ENCODE data around the gene MAJIN. TPM values are rescaled to one million over a fixed set of nuclear protein-coding genes. Genes with fewer than 3 reads are reported as not detected.

The MAJIN gene
- total RNA-seq, 1 donor from 2014 or later, result not detected

GRCh38 chr11:64902102-64902900 lies 69.6 kb downstream of the MAJIN start:
- Mint-ChIP-seq H3K36me3 (ENCODE audit: unreplicated experiment) (peaks cover 26% of the 10 kb centered on the region), H3K9me3 (ENCODE audit: unreplicated experiment) (no peaks in the 10 kb centered on the region), H3K4me3 (ENCODE audit: unreplicated experiment) (no peak overlapping the region), H3K27me3 (ENCODE audit: unreplicated experiment) (no peaks in the 10 kb centered on the region), H3K27ac (ENCODE audit: unreplicated experiment) (no peak overlapping the region), H3K4me1 (ENCODE audit: unreplicated experiment) (no peaks in the 10 kb centered on the region)
- no peak for DNase-seq (ENCODE audit: extremely low spot score, unreplicated experiment)
- TF ChIP-seq CTCF (IDR thresholded peaks at IDR 0.05), result no peak

- Mint-ChIP-seq H3K4me3 (ENCODE audit: unreplicated experiment) (no peak overlapping the region), H3K27me3 (ENCODE audit: unreplicated experiment) (no peaks in the 10 kb centered on the region), H3K9me3 (ENCODE audit: unreplicated experiment) (no peaks in the 10 kb centered on the region), H3K27ac (ENCODE audit: unreplicated experiment) (no peak overlapping the region), H3K36me3 (ENCODE audit: unreplicated experiment) (peaks cover 27% of the 10 kb centered on the region), H3K4me1 (ENCODE audit: unreplicated experiment) (no peaks in the 10 kb centered on the region)
- TF ChIP-seq CTCF (IDR thresholded peaks at IDR 0.05), result no peak
- DNase-seq (ENCODE audit: extremely low spot score, unreplicated experiment), result no peak
Measured at GRCh38 chr11:64900774-64901173, 71.1 kb downstream of the MAJIN start.

GRCh38 chr11:64900263-64900678 lies 71.6 kb downstream of the MAJIN start:
- no peaks in the 10 kb centered on the region for H3K4me1 Mint-ChIP-seq (ENCODE audit: unreplicated experiment)
- no peak overlapping the region for H3K27ac Mint-ChIP-seq (ENCODE audit: unreplicated experiment)
- peaks cover 24% of the 10 kb centered on the region for H3K36me3 Mint-ChIP-seq (ENCODE audit: unreplicated experiment)
- no peaks in the 10 kb centered on the region for H3K9me3 Mint-ChIP-seq (ENCODE audit: unreplicated experiment)
- TF ChIP-seq CTCF (IDR thresholded peaks at IDR 0.05), result no peak
- no peak for DNase-seq (ENCODE audit: extremely low spot score, unreplicated experiment)
- no peaks in the 10 kb centered on the region for H3K27me3 Mint-ChIP-seq (ENCODE audit: unreplicated experiment)
- H3K4me3 Mint-ChIP-seq (ENCODE audit: unreplicated experiment), result no peak overlapping the region

- peaks cover 23% of the 10 kb centered on the region for H3K36me3 Mint-ChIP-seq (ENCODE audit: unreplicated experiment)
- H3K4me3 Mint-ChIP-seq (ENCODE audit: unreplicated experiment), result no peak overlapping the region
Measured at GRCh38 chr11:64898541-64898940, 73.4 kb downstream of the MAJIN start.

More at GRCh38 chr11:64898541-64898940, 73.4 kb downstream of the MAJIN start:
- no peaks in the 10 kb centered on the region for H3K27me3 Mint-ChIP-seq (ENCODE audit: unreplicated experiment)
- DNase-seq (ENCODE audit: extremely low spot score, unreplicated experiment), result no peak
- H3K4me1 Mint-ChIP-seq (ENCODE audit: unreplicated experiment), result peaks cover 1% of the 10 kb centered on the region
- H3K27ac Mint-ChIP-seq (ENCODE audit: unreplicated experiment), result no peak overlapping the region
- TF ChIP-seq CTCF (IDR thresholded peaks at IDR 0.05), result no peak
- no peaks in the 10 kb centered on the region for H3K9me3 Mint-ChIP-seq (ENCODE audit: unreplicated experiment)

Measured in osteocyte (in vitro differentiated cells).